Omental fat pad (tissue), 4 donors: ENCODE data around the gene LARP1. TPM values are rescaled to one million over a fixed set of nuclear protein-coding genes. Genes with fewer than 3 reads are reported as not detected.
"Not testable (repeated sequence)": the region's sequence is repeated elsewhere in the genome, so short reads cannot be mapped to it uniquely, and the experiment has no call there.

Experiments used
- ATAC-seq: fragments of 150-250 bp; one replicate; pipeline ENCODE4 v1.9.1; 2016; ENCODE audit warnings: mild to moderate bottlenecking, moderate library complexity; ENCODE audit not compliant: low FRiP score
- DNase-seq: peaks from one replicate; pipeline ENCODE4 v3.0.0-alpha.2; 2019; ENCODE audit warnings: low spot score
- total RNA-seq, 4 donors: library from RNA; depleted of rRNA; stranded (reverse); fragments of >200 nt; gene quantifications; one replicate each; pipeline ENCODE4 v1.1.0, GENCODE V29; 2016
- TF ChIP-seq, protein P1 (sequence below), 3 donors: fragments of 450-650 bp; IDR thresholded peaks; one replicate each; pipeline ENCODE4 v1.5.1; 2016 to 2017; ENCODE audit warnings: antibody characterized with exemption in 3 of 3, mild to moderate bottlenecking in 3 of 3, moderate library complexity in 2 of 3

The LARP1 gene
- total RNA-seq, 4 donors from 2014 or later = 80.5 to 155 (median 106) TPM

DNA sequence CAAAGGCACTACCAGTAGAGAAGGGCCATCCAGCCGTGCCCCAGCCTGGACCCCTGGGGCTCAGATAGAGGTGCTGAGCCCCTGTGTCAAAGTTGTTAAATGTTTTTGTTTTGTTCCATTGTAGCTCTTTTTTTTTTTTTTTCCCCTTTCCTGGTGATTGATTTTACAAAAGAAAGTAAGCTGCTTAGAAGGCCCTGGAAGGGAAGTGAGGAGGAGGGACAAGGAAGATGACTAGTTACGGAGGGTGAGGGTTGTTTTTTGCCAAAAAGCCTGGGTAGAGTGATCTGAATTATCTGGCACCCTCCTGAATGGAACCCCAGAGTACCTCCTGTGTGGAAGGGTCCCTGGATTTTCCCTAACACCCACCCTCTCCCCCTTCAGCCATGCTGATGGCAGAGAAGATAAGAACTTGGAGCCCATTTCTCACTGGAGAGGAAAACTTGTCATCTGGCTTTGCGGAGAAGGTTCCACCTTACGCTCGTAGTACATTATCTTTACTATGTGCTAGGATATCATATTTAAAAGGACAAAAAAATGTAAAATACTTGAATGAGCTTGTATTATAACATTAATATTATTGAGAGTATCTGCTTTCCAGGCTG, 61.8 kb downstream of the LARP1 start:
- TF ChIP-seq, protein P1, sequence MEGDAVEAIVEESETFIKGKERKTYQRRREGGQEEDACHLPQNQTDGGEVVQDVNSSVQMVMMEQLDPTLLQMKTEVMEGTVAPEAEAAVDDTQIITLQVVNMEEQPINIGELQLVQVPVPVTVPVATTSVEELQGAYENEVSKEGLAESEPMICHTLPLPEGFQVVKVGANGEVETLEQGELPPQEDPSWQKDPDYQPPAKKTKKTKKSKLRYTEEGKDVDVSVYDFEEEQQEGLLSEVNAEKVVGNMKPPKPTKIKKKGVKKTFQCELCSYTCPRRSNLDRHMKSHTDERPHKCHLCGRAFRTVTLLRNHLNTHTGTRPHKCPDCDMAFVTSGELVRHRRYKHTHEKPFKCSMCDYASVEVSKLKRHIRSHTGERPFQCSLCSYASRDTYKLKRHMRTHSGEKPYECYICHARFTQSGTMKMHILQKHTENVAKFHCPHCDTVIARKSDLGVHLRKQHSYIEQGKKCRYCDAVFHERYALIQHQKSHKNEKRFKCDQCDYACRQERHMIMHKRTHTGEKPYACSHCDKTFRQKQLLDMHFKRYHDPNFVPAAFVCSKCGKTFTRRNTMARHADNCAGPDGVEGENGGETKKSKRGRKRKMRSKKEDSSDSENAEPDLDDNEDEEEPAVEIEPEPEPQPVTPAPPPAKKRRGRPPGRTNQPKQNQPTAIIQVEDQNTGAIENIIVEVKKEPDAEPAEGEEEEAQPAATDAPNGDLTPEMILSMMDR (IDR thresholded peaks at IDR 0.05) = no peak
- no peak for ATAC-seq
- DNase-seq = no peak

DNA sequence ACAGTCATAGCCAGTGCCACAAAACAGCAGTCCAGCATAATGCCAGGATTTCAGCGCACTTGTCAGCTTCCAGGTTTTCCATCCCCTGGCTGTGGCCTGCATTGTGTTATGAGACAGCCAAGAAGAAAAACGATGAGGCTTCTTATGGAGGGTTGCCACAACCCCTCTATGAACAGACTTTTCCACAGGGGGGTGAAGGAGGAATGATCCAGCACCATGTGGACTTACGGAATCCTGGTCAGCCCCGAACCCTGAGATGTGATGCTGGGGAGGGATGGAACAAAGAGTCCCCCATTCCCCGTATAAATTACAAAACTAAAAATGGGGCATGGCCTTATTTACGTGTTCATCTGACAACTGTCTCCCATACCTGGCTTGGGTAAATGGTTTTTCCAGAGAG, 62.6 kb downstream of the LARP1 start:
- TF ChIP-seq, protein P1 (IDR thresholded peaks at IDR 0.05) = no peak
- ATAC-seq (no peak), DNase-seq (no peak)

DNA sequence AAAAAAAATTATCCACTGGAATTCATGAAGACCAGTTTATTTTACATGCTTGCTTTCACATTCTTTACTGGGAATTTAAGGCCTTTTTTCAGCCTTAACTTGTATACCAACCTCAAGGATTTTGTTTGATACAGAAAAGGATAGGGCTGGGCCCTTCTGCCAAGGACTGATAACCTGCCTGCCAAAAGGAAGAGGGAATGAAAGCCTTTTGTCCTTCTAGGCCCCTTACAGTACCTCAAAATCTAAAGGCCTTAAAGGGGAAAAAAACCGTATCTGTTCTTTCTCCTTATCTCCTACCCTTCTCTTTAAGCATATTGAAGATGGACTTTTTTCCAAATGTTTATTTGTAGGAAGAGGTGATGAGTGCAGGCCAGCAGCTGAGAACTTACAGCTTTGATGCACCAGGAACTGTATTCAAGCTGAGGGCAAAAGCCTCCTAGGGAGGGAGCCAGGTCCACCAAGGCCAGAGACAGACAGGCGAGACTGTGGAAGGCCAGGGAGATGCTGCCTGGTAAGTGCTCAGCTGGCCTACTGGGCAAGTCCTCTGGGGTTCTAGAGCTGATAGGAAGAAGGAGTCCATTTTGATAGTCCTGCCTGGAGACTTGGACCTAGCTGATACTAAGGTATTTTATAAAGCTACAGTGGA, 63.4 kb downstream of the LARP1 start:
- TF ChIP-seq, protein P1 (IDR thresholded peaks at IDR 0.05) = no peak
- DNase-seq = no peak
- ATAC-seq = no peak

DNA sequence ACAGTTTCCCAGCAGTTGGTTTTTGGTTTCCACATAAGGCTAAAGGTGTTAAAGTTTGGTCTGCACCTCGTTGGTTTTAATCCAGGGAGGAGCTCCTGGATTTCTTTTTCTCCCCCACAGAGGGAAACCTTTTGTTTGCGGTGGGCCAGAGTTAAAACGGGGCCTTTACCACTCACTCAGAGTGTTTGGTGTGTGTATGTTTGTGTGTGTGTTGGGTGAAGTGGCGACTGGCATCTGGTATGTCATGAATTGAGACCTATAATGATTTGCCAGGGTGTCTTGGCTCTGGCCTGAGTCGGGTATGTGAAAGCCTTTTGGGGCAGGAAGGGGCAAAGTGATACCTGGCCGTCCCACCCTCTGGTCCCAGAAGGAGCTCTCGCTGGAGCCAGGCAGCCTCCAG, 64.4 kb downstream of the LARP1 start:
- ATAC-seq = no peak
- no peak for DNase-seq
- TF ChIP-seq, protein P1 (IDR thresholded peaks at IDR 0.05) = no peak

DNA sequence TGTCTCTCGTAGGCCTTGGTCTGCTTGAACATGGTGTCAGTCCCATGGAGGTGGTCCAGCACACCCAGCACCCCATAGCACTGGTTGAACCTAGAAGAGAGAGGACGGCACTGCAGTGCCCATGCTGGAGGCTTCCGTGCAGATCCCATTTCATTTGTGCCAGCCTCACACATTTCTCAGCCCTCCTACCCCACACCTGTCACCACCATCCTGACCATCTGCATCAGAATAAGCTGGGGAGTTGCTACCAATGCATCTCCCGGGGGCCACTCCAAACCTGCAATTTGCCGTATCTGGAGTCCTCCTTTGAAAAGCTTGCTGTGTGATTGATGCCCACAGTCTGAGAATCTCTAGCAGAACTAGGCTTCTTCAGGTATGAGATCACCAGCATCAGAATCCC, 65.2 kb downstream of the LARP1 start:
- DNase-seq (no peak), ATAC-seq (no peak)
- TF ChIP-seq, protein P1 (IDR thresholded peaks at IDR 0.05) = no peak

DNA sequence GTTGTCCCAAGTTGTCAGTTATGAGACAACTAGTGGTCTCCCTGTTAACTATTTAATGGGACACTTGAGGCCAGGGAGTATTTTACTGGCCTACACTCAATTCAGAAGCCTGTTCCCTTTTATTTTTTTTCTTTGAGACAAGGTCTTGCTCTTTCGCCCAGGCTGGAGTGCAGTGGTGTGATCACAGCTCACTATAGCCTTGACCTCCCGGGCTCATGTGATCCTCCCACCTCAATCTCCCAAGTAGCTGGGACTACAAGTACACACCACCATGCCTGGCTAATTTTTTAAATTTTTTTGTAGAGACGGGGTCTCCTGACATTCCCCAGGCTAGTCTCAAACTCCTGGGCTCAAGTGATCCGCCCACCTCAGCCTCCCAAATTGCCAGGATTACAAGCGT, 67.7 kb downstream of the LARP1 start:
- ATAC-seq, DNase-seq: not testable (repeated sequence)

DNA sequence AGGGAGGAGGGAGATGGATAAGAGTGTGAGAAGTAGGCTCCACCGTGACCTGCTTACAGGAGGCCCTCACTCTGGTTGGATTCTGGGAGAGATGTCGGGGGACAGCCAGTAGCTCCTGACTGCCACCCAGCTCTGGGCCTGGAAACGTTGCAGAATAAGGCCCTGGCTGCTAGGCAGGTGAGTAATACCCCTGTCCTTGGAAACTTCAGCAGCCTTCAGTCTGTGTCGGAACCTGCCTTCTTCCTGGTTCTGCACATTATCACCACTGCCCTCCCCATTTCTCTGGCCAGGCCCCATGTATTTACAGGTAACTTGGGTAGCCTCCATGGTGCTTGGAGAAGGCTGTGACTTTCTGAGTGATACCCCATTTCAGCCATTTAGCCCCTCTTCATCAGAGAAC, 68.4 kb downstream of the LARP1 start:
- TF ChIP-seq, protein P1 (IDR thresholded peaks at IDR 0.05) = no peak
- no peak for ATAC-seq
- no peak for DNase-seq
